ENCODE results near the gene PSKH1.

DNA sequence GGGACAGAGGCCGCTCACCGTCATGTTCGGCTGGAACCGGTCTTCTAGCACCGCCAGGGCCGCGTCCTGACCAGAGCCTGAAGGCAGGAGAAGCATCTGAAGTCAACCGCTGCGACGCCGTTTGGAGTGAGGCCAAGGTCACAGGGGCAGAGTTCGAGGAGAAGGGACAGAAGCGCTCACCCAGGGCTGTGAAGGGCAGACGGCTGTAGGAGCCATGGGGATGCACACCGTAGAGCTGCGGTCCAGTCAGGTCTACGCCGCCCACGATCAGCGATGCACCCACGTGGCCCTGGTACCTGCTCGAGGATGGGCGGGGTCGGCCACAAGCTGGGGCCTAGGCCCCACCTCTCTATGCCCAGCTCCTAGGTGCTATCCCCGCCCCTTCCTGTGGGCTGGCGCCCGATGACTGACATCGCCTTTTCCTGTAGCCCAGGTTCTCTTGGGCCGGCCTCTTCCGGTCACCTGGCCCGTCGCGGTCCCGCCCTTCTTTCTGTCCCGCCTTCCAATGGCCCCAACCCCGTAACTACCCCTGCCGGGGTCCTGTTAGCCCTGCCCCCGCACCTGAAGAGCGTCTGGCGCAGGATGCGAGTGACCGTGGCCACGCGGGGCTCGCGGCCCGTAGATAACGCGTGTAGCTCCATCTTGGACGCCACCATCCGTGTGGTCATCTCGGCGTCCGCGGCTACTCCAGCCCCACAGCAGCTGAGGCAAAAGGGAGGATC, 42.5 kb downstream of the PSKH1 start:
- TF ChIP-seq CTCF (IDR thresholded peaks at IDR 0.05) (no peak), EP300 (IDR thresholded peaks at IDR 0.05) (no peak), POLR2A (IDR thresholded peaks at IDR 0.05) (peak; percentile 16 to 39)

All from suprapubic skin (tissue), 3 donors.